OCI-LY7 (cell line): ENCODE measurements around the gene INPP4A. TPM values are rescaled to one million over a fixed set of nuclear protein-coding genes. Genes with fewer than 3 reads are reported as not detected.

Experiments used
- BruUV-seq: library from RNA; stranded (reverse); fragments of 400-500 nt; replicated peaks from 2 replicates; lab custom pipeline; 2021; lab: Mats Ljungman, UMichigan
- CTCF ChIA-PET: fragments of 300-600 bp; sonication (Branson Sonifier 250); formaldehyde crosslinking; loops from one replicate; lab custom pipeline; 2022; ENCODE audit warnings: antibody characterized with exemption; ENCODE audit not compliant: unreplicated experiment; lab: Charles Lee
- POLR2A ChIA-PET: fragments of 300-600 bp; sonication (Branson Sonifier 250); formaldehyde crosslinking; loops from one replicate; lab custom pipeline; 2022; ENCODE audit warnings: antibody characterized with exemption; lab: Charles Lee
- DNase-seq: peaks from one replicate; pipeline ENCODE4 v3.0.0-alpha.2; 2015; ENCODE audit warnings: low spot score
- H2AFZ ChIP-seq: fragments of 200-600 bp; sonication (generic), shearing (Covaris generic); 2 replicates; pipeline ENCODE4 v1.6.1; 2014; ENCODE audit warnings: mild to moderate bottlenecking, antibody characterized with exemption, low read length, moderate library complexity
- H3K27ac ChIP-seq: fragments of 200-600 bp; sonication (generic); 2 replicates; pipeline ENCODE4 v1.5.1; 2014; ENCODE audit warnings: mixed run types, low read depth, mild to moderate bottlenecking, moderate library complexity, low read length, inconsistent platforms; ENCODE audit not compliant: poor library complexity, severe bottlenecking
- H3K36me3 ChIP-seq: fragments of 200-600 bp; sonication (generic); 2 replicates; pipeline ENCODE4 v1.6.1; 2014; ENCODE audit warnings: mild to moderate bottlenecking, antibody characterized with exemption, low read length, moderate library complexity, mixed read lengths; ENCODE audit not compliant: insufficient read depth
- H3K4me1 ChIP-seq: fragments of 200-600 bp; sonication (generic); 2 replicates; pipeline ENCODE4 v1.5.1; 2014; ENCODE audit warnings: mild to moderate bottlenecking, low read length; ENCODE audit not compliant: insufficient read depth, poor library complexity, severe bottlenecking
- H3K4me2 ChIP-seq: fragments of 200-600 bp; sonication (generic); 2 replicates; pipeline ENCODE4 v1.6.1; 2014; ENCODE audit warnings: mild to moderate bottlenecking, low read length
- H3K4me3 ChIP-seq: fragments of 200-600 bp; sonication (generic); 2 replicates; pipeline ENCODE4 v1.5.1; 2014; ENCODE audit warnings: mild to moderate bottlenecking, low read depth, low read length; ENCODE audit not compliant: poor library complexity, severe bottlenecking
- H3K79me2 ChIP-seq: fragments of 200-600 bp; sonication (generic); 2 replicates; pipeline ENCODE4 v1.6.1; 2016; ENCODE audit warnings: low read depth, mild to moderate bottlenecking, low read length, moderate library complexity, mixed read lengths; ENCODE audit not compliant: insufficient read depth
- H3K9me2 ChIP-seq: fragments of 200-600 bp; sonication (generic); 2 replicates; pipeline ENCODE4 v1.6.1; 2016; ENCODE audit warnings: mild to moderate bottlenecking, low read length, mixed read lengths; ENCODE audit not compliant: insufficient read depth
- H3K9me3 ChIP-seq: fragments of 200-600 bp; sonication (generic); 2 replicates; pipeline ENCODE4 v1.6.1; 2014; ENCODE audit warnings: mild to moderate bottlenecking, mixed run types, low read length, mixed read lengths
- H4K20me1 ChIP-seq: fragments of 200-600 bp; sonication (generic); 2 replicates; pipeline ENCODE4 v1.6.1; 2014; ENCODE audit warnings: mild to moderate bottlenecking, antibody characterized with exemption, low read length, moderate library complexity, mixed read lengths; ENCODE audit not compliant: insufficient read depth
- CTCF ChIP-seq: fragments of 200-600 bp; sonication (generic); conservative IDR thresholded peaks from 2 replicates; pipeline ENCODE4 v1.5.1; 2014; ENCODE audit warnings: mild to moderate bottlenecking, antibody characterized with exemption, low read length, moderate library complexity, mixed read lengths
- EZH2phosphoT487 ChIP-seq: fragments of 200-600 bp; sonication (generic); IDR thresholded peaks from 2 replicates; pipeline ENCODE4 v1.6.1; 2018; ENCODE audit warnings: low read depth, borderline replicate concordance, mild to moderate bottlenecking, mixed run types, antibody characterized with exemption, low read length, moderate library complexity, mixed read lengths
- intact Hi-C: fragments of 100-400 bp; cut with micrococcal nuclease; formaldehyde crosslinking; loops from one replicate; pipeline ENCODE4 v1.10.0; 2022; ENCODE audit not compliant: unreplicated experiment
- total RNA-seq, 2 experiments: library from RNA; depleted of rRNA in 1 of 2; stranded (reverse); fragments of >200 nt in 1 of 2; shearing (Covaris generic) in 1 of 2; gene quantifications; 2 replicates each; pipeline ENCODE4 v1.2.3, GENCODE V29; 2014 to 2022

The INPP4A gene
- total RNA-seq, 2 experiments from 2014 or later, result 28.5 to 28.6 TPM

DNA sequence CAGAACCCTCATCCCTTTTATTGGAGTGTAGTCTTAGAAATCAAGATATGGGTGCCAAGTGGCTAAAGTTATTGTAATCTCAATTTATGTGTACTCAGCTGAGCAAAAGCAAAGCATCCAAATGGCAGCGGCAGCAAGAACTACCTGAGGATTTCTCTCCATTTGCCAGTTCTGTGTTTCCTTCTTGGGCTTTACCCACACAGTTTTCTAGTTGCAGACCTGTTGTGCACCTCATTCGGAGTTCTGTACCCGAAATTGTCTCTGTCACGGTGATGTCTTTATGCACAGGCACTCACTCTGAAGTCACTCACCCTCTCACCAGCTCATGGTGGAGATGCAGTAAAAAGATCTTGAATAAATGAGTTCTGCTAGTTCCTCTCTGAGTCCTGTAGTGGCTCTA lies 43.6 kb downstream of the INPP4A start:
- POLR2A ChIA-PET, result interaction anchor here (0.7 to 1.5 kb wide), 5 partner anchors 13 to 29 kb away, joined by 3 to 5 read pairs (median 3); no protein-coding TSS in a partner anchor

DNA sequence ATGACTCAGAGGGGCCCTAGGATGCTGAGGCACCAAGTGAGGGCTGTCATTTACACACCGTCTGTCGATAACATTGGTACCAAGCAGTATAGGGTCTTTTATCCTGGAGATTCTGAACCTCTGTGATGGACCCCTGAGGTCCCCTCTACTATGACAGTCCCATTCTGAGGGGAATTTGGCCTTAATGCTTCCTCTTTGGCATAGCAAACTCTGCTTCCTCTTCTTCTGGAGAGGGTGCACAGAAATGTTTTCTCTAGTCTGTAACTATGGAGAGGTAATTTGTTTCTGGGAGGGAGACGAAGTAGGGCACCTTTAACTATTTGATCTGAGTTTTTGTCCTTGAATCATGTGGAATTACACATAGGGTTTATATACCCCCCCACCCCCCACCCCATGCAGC lies 44.8 kb downstream of the INPP4A start:
- Histone ChIP-seq H4K20me1 (0 out of 2 replicates have a peak, but pooled peaks cover 3% of the 10 kb centered on the region), H3K9me3 (0 out of 2 replicates have a peak, but pooled peaks cover under 1% of the 10 kb centered on the region), H3K4me2 (no peak overlapping the region), H3K36me3 (no peaks in the 10 kb centered on the region), H3K9me2 (no peaks in the 10 kb centered on the region), H3K4me3 (no peak overlapping the region), H3K79me2 (no peaks in the 10 kb centered on the region), H3K27ac (no peak overlapping the region), H2AFZ (no peak overlapping the region), H3K4me1 (peaks cover 30% of the 10 kb centered on the region)
- no peak for DNase-seq
- ChIA-PET CTCF (no interaction called here), POLR2A (no interaction called here)
- intact Hi-C loops, result loop anchor here (5.0 kb wide), 1 partner anchor 63 kb away; no protein-coding TSS in a partner anchor
- no peak for TF ChIP-seq EZH2phosphoT487
- TF ChIP-seq CTCF, result no peak
- no TSS peak for BruUV-seq

More for the DNA sequence above, 43.6 kb downstream of the INPP4A start:
- DNase-seq, result no peak
- no peak overlapping the region for H3K4me2 ChIP-seq
- H2AFZ ChIP-seq, result peak overlapping the region; percentile 16; the same call in 1 of the 2 replicates
- BruUV-seq, result no TSS peak
- intact Hi-C loops, result loop anchor here (5.0 kb wide), 1 partner anchor 64 kb away; no protein-coding TSS in a partner anchor
- no peaks in the 10 kb centered on the region for H3K9me2 ChIP-seq
- no peaks in the 10 kb centered on the region for H3K36me3 ChIP-seq
- no peak overlapping the region for H3K27ac ChIP-seq
- H3K79me2 ChIP-seq, result no peaks in the 10 kb centered on the region
- H3K4me3 ChIP-seq, result no peak overlapping the region
- peaks cover 35% of the 10 kb centered on the region for H3K4me1 ChIP-seq
- CTCF ChIA-PET, result interaction anchor here (1.3 to 1.7 kb wide), 2 partner anchors 17 to 32 kb away, joined by 4 to 6 read pairs; no protein-coding TSS in a partner anchor
- H4K20me1 ChIP-seq, result peaks cover 3% of the 10 kb centered on the region; the same call in 1 of the 2 replicates
- H3K9me3 ChIP-seq, result no peaks in the 10 kb centered on the region
- TF ChIP-seq CTCF, result 0 out of 2 replicates have a peak, but pooled peaks have one; percentile 47
- TF ChIP-seq EZH2phosphoT487, result no peak
